PFSK-1 (cell line): ENCODE measurements around the gene FADS3.

Experiments used
- POLR2AphosphoS5 ChIP-seq: IDR thresholded peaks from 2 replicates; pipeline ENCODE4 v1.6.1; 2012; ENCODE audit warnings: low read depth, mild to moderate bottlenecking, control low read depth, low read length, moderate library complexity
- SIN3A ChIP-seq: IDR thresholded peaks from 2 replicates; pipeline ENCODE4 v1.6.1; 2012; ENCODE audit warnings: mild to moderate bottlenecking, low read length, moderate library complexity, borderline replicate concordance; ENCODE audit not compliant: insufficient read depth
- TAF1 ChIP-seq: IDR thresholded peaks from 2 replicates; pipeline ENCODE4 v1.6.1; 2012; ENCODE audit warnings: low read length, control low read depth, borderline replicate concordance; ENCODE audit not compliant: insufficient read depth

GRCh38 chr11:61896665-61897386 lies 5.5 kb upstream of the FADS3 start:
- TF ChIP-seq TAF1 (no peak), POLR2AphosphoS5 (no peak), SIN3A (no peak)
